GM10847 (cell line): ENCODE data around the gene PTPRG.

ENCODE experiments used
- POLR2A ChIP-seq: IDR thresholded peaks from 2 replicates; pipeline ENCODE4 v1.6.1; 2011; ENCODE audit not compliant: insufficient read length; ENCODE audit errors: extremely low read depth

PTPRG gene

GRCh38 chr3:61560517-61561373 is 626 bp upstream of the PTPRG start:
- no peak for TF ChIP-seq POLR2A

DNA sequence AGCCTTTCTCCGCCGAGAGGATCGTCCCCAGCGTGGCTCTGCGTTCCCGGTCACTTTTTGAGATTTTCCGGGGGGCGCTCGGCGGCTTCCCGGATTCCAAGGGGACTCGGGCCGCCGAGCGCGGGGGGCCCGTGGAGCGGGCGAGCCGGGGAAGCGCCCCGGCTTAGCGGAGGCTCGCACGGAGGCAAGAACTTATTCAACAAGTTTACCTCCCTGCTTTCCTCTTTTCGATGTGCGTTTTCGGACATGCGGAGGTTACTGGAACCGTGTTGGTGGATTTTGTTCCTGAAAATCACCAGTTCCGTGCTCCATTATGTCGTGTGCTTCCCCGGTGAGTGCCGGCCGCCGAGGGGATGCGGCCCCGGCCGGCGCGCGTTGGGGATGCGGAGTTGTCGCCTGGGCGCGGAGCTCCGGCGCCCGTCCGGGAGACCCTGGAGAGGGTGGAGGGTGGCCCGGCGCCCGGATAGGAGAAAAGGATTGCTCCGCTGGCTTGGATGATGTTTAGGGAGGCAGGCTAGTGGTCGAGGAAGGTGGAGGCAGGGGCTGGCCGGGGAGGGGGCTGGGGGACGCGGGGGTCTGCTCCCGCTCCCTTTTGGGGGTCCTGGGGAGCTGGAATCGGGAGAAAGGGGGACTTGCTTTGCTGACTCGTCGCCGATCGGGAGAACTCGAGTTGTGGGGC is 810 bp downstream of the PTPRG start:
- no peak for TF ChIP-seq POLR2A

DNA sequence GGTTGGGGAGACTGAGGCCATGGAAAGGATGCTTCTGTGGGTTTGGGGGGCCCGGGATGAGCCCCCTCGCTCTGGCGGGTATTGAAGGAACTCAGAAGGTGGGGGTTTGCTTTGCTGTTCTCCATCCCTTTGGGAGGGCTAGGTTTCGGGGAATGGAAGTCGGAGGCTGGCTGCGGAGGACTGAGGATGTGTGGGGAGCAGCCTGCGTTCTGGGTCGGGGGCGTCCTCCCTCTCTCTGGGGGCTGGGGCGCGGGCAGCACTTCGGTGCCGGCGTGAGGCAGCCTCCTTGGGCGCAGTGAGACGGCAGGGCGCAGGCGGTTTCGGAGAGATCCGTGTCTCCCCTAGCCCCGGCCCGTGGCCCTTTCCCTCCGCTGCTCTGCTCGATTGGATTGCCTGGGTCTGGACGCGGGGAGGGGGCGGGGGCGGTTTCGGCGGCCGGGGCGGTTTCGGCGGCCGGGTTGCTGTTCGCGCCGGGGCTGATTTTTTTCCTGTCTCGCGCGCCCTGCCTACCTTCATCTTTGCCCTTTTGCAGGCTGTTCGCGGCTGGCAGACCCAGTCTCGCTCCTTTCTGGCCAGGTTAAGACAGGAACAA is 1.4 kb downstream of the PTPRG start:
- TF ChIP-seq POLR2A = no peak

DNA sequence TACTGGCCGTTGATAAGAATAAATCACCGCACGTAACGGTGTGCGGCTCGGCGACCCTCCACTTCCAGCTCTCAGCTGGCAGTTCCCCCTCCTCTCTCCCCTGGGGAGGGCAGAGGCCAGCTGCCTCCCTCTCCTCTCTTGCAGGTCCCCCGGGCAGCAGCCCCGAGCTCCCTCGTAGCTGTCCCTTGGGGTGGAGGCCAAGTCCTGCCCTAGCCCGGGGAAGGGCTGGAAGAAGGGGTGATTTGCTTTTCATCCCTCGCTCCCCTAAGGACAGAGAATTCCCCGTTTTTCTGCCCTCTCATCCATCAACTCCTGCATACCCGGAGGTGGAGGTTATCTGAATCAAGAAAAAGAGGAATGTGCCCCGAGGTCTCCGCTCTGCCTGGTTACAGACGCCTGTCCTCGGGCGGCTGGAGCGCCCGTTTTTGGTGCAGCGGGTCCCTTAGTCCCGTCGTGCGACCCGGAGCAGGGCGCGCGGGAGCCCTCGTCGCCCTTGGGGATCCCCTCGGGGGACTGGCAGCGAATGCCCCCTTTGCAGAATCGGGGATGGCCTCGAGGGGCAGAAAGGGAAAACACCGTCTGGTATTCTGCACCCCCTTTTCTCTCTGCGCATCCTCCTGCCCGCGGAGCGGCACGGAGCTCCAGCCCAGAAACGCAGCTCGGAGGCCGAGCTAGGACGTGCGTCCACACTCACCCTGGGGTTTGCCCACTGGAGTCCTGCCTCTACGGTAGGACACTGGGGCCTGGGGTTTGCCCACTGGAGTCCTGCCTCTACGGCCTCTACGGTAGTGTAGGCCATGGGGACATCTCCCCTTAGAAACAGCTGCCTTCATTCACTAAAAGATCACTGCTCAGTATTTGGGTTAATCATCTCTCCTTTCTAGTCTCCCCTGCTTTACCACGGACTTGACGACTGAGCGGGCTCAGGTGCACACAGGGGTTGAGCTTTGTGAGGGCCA is 2.2 kb downstream of the PTPRG start:
- no peak for TF ChIP-seq POLR2A

DNA sequence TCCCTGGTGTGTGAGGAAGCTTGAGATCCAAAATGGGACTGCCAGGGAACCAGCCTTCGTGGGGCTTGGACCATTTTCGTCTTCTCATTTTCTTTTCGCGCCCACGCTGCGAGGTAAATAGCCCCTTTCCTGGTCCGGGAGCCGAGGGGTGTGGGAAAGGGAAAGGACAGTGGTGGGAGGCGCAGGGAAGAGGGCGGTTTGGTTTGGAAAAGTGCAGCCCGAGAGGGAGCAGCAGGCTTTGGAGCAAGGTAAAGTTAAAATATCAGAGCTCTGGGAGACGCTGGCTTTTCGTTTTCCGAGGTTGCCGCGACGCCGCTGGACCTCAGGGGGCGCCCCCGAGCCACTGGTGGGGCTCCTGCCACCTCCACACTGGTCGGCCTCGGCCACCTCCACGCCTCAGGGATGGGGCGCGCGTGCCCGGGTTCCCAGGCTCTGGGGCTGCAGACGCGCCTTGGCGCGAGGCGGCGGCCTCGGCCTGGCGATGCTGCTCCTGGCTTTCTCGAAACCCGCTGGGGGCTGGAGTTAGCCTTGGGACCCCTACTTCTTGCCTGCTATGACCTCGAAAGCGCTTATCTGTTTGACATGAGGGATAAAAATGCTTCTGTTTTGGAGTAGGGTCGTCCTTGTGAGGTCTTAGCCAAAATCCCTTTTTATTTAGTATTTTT is 3.2 kb downstream of the PTPRG start:
- TF ChIP-seq POLR2A = no peak

DNA sequence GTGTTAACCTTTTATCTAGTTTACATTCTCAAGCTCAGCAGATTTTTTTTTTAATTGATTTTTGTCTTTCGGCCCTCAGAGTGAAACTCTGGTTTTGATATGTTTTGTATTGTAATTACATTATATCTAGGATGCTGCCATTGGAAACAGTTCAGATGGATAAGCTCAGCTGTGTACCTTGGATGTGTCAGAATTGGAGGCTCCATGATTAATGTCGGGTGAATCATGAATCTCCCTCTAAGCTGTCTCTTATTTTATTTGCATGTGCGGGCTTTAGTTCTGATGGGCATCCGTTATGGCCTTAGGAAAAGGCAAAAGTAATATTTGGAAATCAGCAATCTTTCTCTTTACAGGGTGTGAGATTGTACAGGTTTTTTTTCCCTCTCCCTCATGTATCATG is 4.2 kb downstream of the PTPRG start:
- TF ChIP-seq POLR2A = no peak

DNA sequence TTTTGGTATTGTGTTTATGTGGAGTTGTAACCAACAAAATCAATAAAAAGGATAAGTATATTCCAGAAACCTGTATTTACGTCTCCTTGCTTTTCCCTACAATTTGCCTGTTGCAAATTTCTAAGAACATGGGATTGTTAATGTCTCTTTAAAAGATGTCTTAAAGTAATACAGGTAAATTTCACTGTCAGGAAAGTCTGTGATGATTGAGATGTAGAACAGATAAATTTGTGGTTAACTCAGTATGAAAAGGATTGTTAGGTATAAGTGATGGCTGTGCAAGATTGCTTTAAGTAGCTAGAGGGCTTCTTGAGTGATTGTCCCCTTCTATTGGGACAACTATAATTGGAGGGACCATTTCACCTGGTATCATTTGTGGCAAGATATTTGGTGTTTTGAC is 6.8 kb downstream of the PTPRG start:
- TF ChIP-seq POLR2A = no peak

DNA sequence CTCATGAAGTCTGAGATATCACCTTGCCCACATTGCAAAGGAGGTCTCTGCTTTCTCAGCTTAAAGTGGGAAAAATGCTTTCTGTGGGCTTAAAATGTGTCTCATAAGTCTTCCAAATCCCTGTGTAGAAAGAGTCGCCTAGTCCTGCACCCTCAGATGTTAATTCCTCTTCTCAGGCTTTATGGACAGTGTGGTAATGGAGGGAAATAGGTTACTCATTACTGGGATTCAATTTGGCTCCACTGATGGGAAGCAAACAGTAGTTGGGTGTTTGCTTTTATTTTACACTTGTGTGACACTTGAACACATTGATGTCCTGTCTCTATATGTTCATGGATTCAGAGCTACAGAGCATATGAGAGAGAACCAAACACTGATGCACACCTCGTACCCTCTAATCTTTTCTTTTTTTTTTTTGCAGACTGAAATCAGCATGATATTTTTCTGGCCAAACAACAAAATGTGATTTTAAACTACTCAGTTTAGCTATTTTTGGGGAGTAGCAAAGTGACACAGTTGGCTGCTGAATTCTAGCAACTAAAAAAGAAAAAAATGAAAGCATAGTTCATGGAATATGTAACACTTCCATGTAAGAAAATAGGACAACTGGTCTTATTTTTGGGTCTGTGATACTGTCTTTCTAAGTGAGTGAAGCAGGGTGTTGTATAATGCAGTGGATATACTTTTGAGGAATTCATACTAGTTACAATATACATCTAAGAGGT is 8.6 kb downstream of the PTPRG start:
- TF ChIP-seq POLR2A = no peak

GRCh38 chr3:61570813-61571212 is 9.4 kb downstream of the PTPRG start:
- no peak for TF ChIP-seq POLR2A

DNA sequence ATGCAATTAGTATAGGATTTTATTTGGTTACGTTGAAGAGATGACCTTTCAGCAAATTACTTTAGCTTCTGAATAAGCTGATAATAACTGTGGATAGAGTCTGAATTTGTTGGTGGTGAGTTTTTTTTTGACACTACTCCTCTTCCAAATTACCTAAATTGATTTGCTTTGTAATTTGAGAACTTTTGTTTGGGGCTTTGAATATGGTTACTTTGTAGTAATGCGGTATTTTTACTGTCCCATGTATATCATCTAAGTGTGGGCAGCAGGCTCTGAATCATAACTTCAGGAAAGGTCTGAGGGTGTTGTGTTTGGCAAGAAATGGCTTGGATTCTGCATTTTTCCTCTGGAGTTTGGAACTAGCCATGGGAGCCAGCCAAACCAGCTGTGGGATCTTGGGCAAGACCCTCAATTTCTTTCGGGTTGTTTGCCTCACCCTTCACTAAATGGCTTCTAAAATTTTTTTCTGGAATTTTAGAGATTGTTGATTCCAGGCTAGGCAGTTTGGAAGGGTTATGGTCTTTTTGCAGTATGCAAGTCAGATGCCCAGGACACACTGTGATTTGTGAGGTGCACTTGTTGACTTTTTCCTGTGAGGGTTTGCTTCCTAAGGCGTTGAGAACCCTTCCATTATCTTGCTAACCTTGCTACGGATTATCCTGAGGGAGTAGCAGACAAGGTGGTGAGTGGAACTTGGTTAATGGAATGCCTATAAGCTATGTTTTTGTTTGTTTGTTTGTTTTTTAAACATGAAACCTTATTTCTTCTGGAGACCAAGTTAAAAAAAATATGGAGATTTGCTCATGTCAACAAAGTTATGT is 10.4 kb downstream of the PTPRG start:
- TF ChIP-seq POLR2A = no peak

DNA sequence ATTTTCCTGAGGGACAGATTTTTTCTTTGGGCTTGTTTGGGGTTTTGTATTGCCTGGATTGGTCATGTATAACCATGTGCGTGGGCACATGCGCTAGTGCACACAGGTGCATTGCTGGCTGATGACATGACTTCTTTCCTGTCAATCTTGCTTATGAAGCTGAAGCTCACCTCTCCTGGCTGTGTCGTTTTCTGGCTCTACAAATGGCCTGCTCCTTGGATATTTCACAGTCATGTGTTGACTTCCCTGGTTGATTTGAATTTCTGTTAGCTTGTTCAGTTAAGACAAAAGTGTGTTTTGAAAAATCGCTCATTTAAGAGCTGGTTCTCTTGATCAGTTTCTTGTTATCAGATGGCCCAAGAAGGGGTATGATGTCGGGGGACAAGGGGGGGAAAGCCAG is 11.5 kb downstream of the PTPRG start:
- TF ChIP-seq POLR2A = no peak

DNA sequence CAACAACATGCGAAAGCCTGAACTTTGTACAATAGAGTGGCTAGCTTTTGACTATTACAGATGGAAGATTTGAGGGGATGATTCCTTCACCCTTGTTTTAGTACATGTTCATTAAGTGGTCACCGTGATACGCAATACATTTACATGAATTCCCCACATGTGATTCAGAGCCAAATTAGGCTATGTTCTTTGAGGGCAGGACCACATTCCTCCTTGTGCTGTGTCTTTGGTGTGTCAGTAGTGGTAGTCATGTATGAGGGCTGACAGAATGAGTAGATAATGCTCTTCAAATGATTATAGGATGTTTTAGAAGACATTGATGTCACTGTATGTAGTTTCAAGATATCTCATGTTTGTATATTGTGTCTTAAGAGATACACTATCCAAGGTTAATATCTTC is 12.1 kb downstream of the PTPRG start:
- no peak for TF ChIP-seq POLR2A

DNA sequence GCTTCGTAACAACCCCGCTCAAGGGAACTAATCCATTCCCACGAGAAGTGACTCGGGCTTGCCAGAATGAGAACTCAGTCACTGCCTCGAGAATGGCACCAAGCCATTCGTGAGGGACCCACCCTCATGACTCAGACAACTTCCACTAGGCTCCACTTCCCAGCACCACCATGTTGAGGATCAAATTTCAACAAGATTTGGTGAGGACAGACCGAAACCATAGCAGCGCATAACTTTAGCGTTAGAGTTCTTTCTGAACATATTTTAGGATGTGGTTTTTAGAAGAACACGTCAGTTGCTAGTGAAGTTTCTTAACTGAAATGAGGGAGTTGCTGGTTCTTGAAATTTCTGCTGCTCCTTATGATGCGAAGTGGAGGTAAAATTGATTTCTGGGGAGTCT is 13.5 kb downstream of the PTPRG start:
- no peak for TF ChIP-seq POLR2A
